Mucosa of stomach (tissue), 1 donor: Measurements from ENCODE around the gene RPTN.
"Not testable (repeated sequence)": the region's sequence is repeated elsewhere in the genome, so short reads cannot be mapped to it uniquely, and the experiment has no call there.

Source experiments
- H3K27me3 ChIP-seq: one replicate; pipeline ENCODE4 v1.7.0; 2013; ENCODE audit warnings: mild to moderate bottlenecking, low read length; ENCODE audit not compliant: control insufficient read depth, insufficient read depth
- H3K36me3 ChIP-seq: one replicate; pipeline ENCODE4 v1.7.0; 2013; ENCODE audit warnings: low read length; ENCODE audit not compliant: control insufficient read depth, insufficient read depth
- H3K4me1 ChIP-seq: one replicate; pipeline ENCODE4 v1.7.0; 2013; ENCODE audit warnings: mild to moderate bottlenecking, low read length; ENCODE audit not compliant: control insufficient read depth, insufficient read depth
- H3K4me3 ChIP-seq: one replicate; pipeline ENCODE4 v1.7.0; 2013; ENCODE audit warnings: low read length
- H3K9ac ChIP-seq: one replicate; pipeline ENCODE4 v1.7.0; 2013; ENCODE audit warnings: mild to moderate bottlenecking, low read length, moderate library complexity
- H3K9me3 ChIP-seq: one replicate; pipeline ENCODE4 v1.7.0; 2013; ENCODE audit warnings: mild to moderate bottlenecking, low read length, moderate library complexity; ENCODE audit not compliant: control insufficient read depth
- donor health status: Pancreatic carcinoma.

RPTN gene

DNA sequence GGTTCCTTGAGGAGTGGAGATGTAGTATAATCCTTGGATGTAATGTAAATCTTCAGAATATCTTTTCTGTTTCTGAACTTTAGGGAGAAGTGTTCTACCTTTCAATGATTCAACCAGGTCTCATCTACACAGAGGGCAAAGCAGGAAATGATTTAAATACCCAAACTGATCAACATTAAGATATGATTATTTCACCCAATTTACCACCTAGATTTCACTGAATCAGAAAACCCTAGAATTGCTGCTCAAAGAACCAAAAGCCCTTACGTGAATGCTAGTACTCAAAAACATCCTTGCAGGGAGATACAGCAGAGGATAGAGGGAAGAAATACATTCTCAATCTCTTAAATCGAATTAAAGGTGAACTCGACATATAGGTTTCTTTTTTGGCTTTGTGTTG is 5.0 kb downstream of the RPTN start:
- no peaks in the 10 kb centered on the region for H3K27me3 ChIP-seq
- H3K9ac ChIP-seq = no peak overlapping the region
- H3K36me3 ChIP-seq = no peaks in the 10 kb centered on the region
- no peak overlapping the region for H3K4me3 ChIP-seq
- H3K9me3 ChIP-seq = no peaks in the 10 kb centered on the region
- peaks cover 5% of the 10 kb centered on the region for H3K4me1 ChIP-seq

DNA sequence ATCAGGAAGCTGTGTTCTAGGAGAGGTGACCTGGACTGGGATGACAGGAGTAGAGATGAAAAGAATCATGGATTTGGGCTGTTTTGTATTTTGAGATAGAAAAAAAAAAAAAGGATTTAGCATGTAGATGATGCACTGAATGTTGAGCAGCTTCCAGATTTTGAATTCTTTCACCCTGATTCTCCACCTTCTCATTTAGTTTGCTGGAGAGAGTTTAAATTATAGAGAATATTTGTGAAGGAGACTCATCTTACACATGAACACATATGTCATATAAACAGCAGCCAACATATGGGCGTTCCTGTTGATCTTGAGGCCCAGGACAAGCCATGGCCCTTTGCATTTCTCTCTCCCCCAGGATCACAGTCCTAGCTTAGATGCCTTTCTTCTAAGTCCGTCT is 7.4 kb downstream of the RPTN start:
- no peaks in the 10 kb centered on the region for H3K36me3 ChIP-seq
- H3K4me1 ChIP-seq = peaks cover 6% of the 10 kb centered on the region
- no peaks in the 10 kb centered on the region for H3K9me3 ChIP-seq
- no peak overlapping the region for H3K9ac ChIP-seq
- no peaks in the 10 kb centered on the region for H3K27me3 ChIP-seq
- no peak overlapping the region for H3K4me3 ChIP-seq

GRCh38 chr1:152148981-152149380 is 10.0 kb downstream of the RPTN start:
- peaks cover 7% of the 10 kb centered on the region for H3K4me1 ChIP-seq
- H3K4me3 ChIP-seq = no peak overlapping the region
- H3K9ac ChIP-seq = no peak overlapping the region
- no peaks in the 10 kb centered on the region for H3K36me3 ChIP-seq
- no peaks in the 10 kb centered on the region for H3K27me3 ChIP-seq
- H3K9me3 ChIP-seq = no peaks in the 10 kb centered on the region

DNA sequence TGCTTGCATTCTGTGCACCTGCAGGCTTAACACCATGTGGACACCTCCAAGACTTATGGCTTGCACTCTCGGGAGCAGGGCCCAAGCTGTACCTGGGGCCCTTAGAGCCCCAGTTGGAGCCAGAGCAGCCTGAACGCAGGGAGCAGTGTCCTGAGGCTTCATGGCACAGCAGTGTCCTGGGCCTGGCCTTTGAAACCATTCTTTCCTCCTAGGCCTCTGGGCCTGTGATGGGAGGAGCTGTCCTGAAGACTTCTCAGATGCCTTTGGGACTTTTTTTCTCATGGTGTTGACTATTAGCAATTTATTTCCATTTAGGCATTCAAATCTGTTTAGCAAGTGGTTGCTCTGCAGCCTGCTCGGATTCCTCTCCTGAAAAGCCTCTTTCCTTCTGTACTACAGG is 11.0 kb downstream of the RPTN start:
- Histone ChIP-seq H3K4me1 (peaks cover 7% of the 10 kb centered on the region), H3K36me3 (no peaks in the 10 kb centered on the region), H3K4me3 (no peak overlapping the region), H3K9me3 (no peaks in the 10 kb centered on the region), H3K27me3 (no peaks in the 10 kb centered on the region), H3K9ac (no peak overlapping the region)

DNA sequence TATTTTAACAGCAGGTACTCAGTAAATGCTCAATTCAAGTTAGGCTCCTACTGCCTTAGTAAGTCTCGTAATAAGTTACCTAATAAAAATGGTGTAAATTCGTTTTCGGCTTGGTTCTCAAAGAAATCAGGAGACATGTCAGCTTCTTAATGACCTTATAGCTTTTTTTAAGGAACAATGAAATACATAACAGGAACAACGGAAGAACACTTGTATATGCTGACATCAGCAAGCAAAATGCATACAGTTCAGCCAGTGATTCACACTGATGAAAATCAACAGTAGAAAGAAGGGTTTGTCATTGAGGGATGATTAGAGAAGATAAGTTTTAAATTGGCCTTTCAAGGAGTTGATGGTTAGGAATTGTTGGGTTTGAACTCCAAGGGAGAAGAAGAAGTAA is 13.3 kb downstream of the RPTN start:
- H3K9ac ChIP-seq = no peak overlapping the region
- no peak overlapping the region for H3K4me3 ChIP-seq
- H3K4me1 ChIP-seq = peaks cover 7% of the 10 kb centered on the region
- H3K9me3 ChIP-seq = no peaks in the 10 kb centered on the region
- no peaks in the 10 kb centered on the region for H3K36me3 ChIP-seq
- H3K27me3 ChIP-seq = peaks cover 4% of the 10 kb centered on the region

- H3K36me3 ChIP-seq, H3K9me3 ChIP-seq, H3K4me3 ChIP-seq, H3K4me1 ChIP-seq, H3K9ac ChIP-seq, H3K27me3 ChIP-seq: not testable (repeated sequence)
Measured at GRCh38 chr1:152144674-152145183, 14.3 kb downstream of the RPTN start.

GRCh38 chr1:152143150-152143887 is 15.7 kb downstream of the RPTN start:
- Histone ChIP-seq H3K27me3 (peaks cover 4% of the 10 kb centered on the region), H3K36me3 (no peaks in the 10 kb centered on the region), H3K4me1 (peaks cover 7% of the 10 kb centered on the region), H3K9me3 (no peaks in the 10 kb centered on the region), H3K9ac (no peak overlapping the region), H3K4me3 (no peak overlapping the region)

GRCh38 chr1:152141971-152142584 is 16.9 kb downstream of the RPTN start:
- peaks cover 5% of the 10 kb centered on the region for H3K4me1 ChIP-seq
- H3K9me3 ChIP-seq = no peaks in the 10 kb centered on the region
- H3K36me3 ChIP-seq = no peaks in the 10 kb centered on the region
- no peak overlapping the region for H3K9ac ChIP-seq
- H3K4me3 ChIP-seq = no peak overlapping the region
- H3K27me3 ChIP-seq = peaks cover 4% of the 10 kb centered on the region

DNA sequence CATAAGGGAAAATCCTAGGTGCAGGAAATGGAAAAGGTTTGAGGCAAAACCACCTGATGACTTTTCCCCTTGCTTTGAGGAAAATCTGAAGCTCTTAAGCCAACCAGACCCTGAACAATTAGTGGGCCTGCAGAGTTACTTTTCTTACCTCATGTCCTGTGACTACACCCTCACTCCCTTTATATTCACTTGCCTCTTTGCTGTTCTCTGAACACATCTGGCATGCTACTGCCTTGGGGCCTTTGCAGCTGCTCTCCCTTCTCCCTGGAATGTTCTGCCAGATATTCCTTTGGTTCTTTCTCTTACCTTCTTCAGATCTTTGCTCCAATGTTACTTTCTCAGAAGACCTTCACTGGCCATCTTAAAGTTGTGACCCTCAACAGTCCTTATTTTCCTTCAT is 21.8 kb downstream of the RPTN start:
- H3K4me1 ChIP-seq = no peaks in the 10 kb centered on the region
- no peak overlapping the region for H3K9ac ChIP-seq
- H3K4me3 ChIP-seq = no peak overlapping the region
- no peaks in the 10 kb centered on the region for H3K36me3 ChIP-seq
- no peaks in the 10 kb centered on the region for H3K9me3 ChIP-seq
- peaks cover 4% of the 10 kb centered on the region for H3K27me3 ChIP-seq

GRCh38 chr1:152130186-152130585 is 28.8 kb downstream of the RPTN start:
- H3K4me1 ChIP-seq = no peaks in the 10 kb centered on the region
- no peak overlapping the region for H3K4me3 ChIP-seq
- H3K9ac ChIP-seq = no peak overlapping the region
- no peaks in the 10 kb centered on the region for H3K36me3 ChIP-seq
- no peaks in the 10 kb centered on the region for H3K27me3 ChIP-seq
- no peaks in the 10 kb centered on the region for H3K9me3 ChIP-seq

DNA sequence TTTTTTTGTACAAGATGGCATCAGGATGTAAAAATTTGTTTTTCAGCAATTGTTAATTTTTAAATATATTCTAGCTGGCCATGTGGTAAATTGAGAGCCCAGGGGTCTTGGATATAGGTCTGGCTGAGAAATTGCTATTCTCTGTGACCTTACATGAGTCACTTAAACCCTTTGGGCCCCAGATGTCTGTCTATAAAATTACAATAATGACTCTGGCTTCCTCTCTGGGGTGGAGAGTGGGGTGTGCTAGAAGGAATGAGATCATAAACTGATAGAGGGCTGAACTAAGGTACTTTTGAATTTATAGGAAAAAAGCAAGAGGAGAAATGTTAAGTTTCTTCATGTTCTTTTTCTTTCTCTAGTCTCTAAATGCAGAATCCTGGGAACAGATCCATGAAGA is 31.4 kb downstream of the RPTN start:
- no peaks in the 10 kb centered on the region for H3K36me3 ChIP-seq
- H3K4me3 ChIP-seq = no peak overlapping the region
- no peak overlapping the region for H3K9ac ChIP-seq
- no peaks in the 10 kb centered on the region for H3K27me3 ChIP-seq
- H3K9me3 ChIP-seq = no peaks in the 10 kb centered on the region
- no peaks in the 10 kb centered on the region for H3K4me1 ChIP-seq

DNA sequence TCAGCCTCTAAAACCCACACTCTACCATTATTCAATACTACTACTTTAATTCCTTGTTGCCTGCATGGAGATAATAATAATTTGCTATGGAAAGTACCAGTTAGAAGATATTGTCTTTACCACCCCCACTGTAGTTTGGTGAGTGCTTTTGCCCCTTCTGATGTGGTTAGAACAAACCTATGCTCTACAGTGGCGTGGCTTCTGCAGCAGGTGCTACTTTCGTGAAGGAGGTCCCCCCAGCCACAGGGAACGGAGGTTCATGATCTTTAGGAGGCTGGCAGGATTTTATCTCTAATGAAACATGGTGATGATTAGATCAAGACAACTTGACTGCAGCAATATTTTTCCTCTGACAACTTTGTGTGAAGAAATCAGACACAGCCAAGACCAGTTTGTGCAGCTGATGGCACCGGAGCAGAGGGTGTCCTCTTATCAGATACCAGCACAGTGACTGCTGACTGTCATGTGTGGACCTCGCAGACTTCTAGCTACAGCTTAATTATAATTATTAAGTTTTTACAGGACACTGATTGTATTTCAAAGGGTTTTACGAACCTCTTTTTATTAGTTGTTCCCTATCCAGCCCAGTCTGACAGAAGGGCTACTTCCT is 33.1 kb downstream of the RPTN start:
- no peaks in the 10 kb centered on the region for H3K27me3 ChIP-seq

More for the DNA sequence above, 33.1 kb downstream of the RPTN start:
- Histone ChIP-seq H3K9me3 (no peaks in the 10 kb centered on the region), H3K4me3 (no peak overlapping the region), H3K4me1 (no peaks in the 10 kb centered on the region), H3K9ac (no peak overlapping the region), H3K36me3 (no peaks in the 10 kb centered on the region)
